Astrocyte (in vitro differentiated cells and primary cell): Measurements from ENCODE around the gene TOP1. TPM values are rescaled to one million over a fixed set of nuclear protein-coding genes. Genes with fewer than 3 reads are reported as not detected.

Source experiments
- DNase-seq: peaks from one replicate; pipeline ENCODE4 v3.0.0-alpha.2; 2010; ENCODE audit warnings: low read depth
- FAIRE-seq: peaks from 2 replicates; lab custom pipeline; 2011; peaks lifted over from hg19 to GRCh38; lab: Jason Lieb, UNC
- H2AFZ ChIP-seq: 2 replicates; pipeline ENCODE4 v1.6.0; 2012; ENCODE audit warnings: low read depth, low read length, inconsistent platforms
- H3K27ac ChIP-seq: 2 replicates; pipeline ENCODE4 v1.5.1; 2011; ENCODE audit warnings: low read depth, low read length, inconsistent platforms
- H3K27me3 ChIP-seq: 2 replicates; pipeline ENCODE4 v1.6.0; 2011; ENCODE audit warnings: low read length, inconsistent platforms; ENCODE audit not compliant: insufficient read depth
- H3K36me3 ChIP-seq: 2 replicates; pipeline ENCODE4 v1.5.1; 2011; ENCODE audit warnings: low read length, inconsistent platforms; ENCODE audit not compliant: insufficient read depth
- H3K4me1 ChIP-seq: 2 replicates; pipeline ENCODE4 v1.5.1; 2011; ENCODE audit warnings: low read length, inconsistent platforms; ENCODE audit not compliant: insufficient read depth
- H3K4me2 ChIP-seq: 2 replicates; pipeline ENCODE4 v1.6.0; 2012; ENCODE audit warnings: low read length, inconsistent platforms
- H3K4me3 ChIP-seq: 2 replicates; pipeline ENCODE4 v1.5.1; 2011; ENCODE audit warnings: low read depth, mild to moderate bottlenecking, low read length, inconsistent platforms; ENCODE audit not compliant: insufficient read depth
- H3K79me2 ChIP-seq: 2 replicates; pipeline ENCODE4 v1.6.0; 2012; ENCODE audit warnings: mild to moderate bottlenecking, low read length, inconsistent platforms; ENCODE audit not compliant: insufficient read depth
- H3K9ac ChIP-seq: 2 replicates; pipeline ENCODE4 v1.6.0; 2012; ENCODE audit warnings: mild to moderate bottlenecking, low read length, inconsistent platforms
- H3K9me3 ChIP-seq: 2 replicates; pipeline ENCODE4 v1.5.1; 2012; ENCODE audit warnings: low read depth, mild to moderate bottlenecking, low read length, inconsistent platforms; ENCODE audit not compliant: insufficient read depth
- H4K20me1 ChIP-seq: 2 replicates; pipeline ENCODE4 v1.6.0; 2012; ENCODE audit warnings: low read length, inconsistent platforms; ENCODE audit not compliant: insufficient read depth
- H3K27ac Mint-ChIP-seq: one replicate; pipeline ENCODE4 v1.8.0; 2021; ENCODE audit warnings: mild to moderate bottlenecking, mixed read lengths; ENCODE audit not compliant: unreplicated experiment
- H3K27me3 Mint-ChIP-seq: one replicate; pipeline ENCODE4 v1.8.0; 2021; ENCODE audit warnings: low read depth, mixed read lengths; ENCODE audit not compliant: unreplicated experiment
- H3K36me3 Mint-ChIP-seq: one replicate; pipeline ENCODE4 v1.8.0; 2021; ENCODE audit warnings: low read depth, mixed read lengths; ENCODE audit not compliant: unreplicated experiment
- H3K4me1 Mint-ChIP-seq: one replicate; pipeline ENCODE4 v1.8.0; 2021; ENCODE audit warnings: low read depth, mixed read lengths; ENCODE audit not compliant: unreplicated experiment
- H3K4me3 Mint-ChIP-seq: one replicate; pipeline ENCODE4 v1.8.0; 2021; ENCODE audit warnings: mild to moderate bottlenecking, moderate library complexity, mixed read lengths; ENCODE audit not compliant: unreplicated experiment
- H3K9me3 Mint-ChIP-seq: one replicate; pipeline ENCODE4 v1.8.0; 2021; ENCODE audit warnings: mild to moderate bottlenecking, mixed read lengths; ENCODE audit not compliant: unreplicated experiment
- EZH2 ChIP-seq: IDR thresholded peaks from 2 replicates; pipeline ENCODE4 v1.6.1; 2012; ENCODE audit warnings: mild to moderate bottlenecking, low read length, inconsistent platforms; ENCODE audit not compliant: insufficient read depth
- total RNA-seq: library from RNA; stranded (reverse); gene quantifications from 2 replicates; pipeline ENCODE4 v1.2.1, GENCODE V29; 2021
- TF ChIP-seq, protein P1 (sequence below): IDR thresholded peaks from 2 replicates; pipeline ENCODE4 v1.5.1; 2011; ENCODE audit warnings: low read depth, mild to moderate bottlenecking, inconsistent platforms, low read length, moderate library complexity; ENCODE audit not compliant: insufficient read depth

The TOP1 gene
- total RNA-seq, 1 donor from 2014 or later: 63.5 TPM

DNA sequence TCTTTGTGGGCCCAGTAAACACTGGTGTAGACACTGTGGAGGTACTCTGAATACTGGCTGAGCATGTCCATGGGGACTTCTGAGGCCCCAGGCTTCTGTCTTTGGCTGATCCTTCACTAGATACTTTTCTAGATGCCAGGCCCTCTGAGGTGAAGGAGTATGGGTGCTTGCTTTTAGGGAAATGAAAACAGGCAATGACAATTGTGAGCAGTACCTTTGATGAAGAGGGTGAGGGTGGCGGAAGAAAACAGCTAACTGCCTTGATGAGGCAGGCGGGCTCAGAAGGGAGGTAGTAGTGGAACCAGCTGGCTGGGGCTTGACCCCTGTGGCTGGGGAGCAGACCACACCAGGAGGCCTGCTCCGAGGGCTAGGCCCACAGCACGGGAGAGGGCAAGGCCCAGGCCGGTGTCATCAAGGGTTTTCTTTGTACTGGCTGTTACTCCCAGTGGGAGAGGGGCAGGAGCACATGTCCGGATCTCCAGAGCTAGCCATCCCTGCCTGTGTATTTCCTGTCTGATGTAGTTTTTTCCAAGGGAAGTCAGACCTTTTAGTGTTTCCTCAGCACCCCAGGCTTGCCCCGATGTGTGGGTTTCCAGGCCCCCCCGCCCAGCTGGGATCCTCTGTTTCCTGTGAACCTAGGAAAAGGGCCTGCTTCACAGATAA lies 112.7 kb downstream of the TOP1 start:
- TF ChIP-seq, protein P1, sequence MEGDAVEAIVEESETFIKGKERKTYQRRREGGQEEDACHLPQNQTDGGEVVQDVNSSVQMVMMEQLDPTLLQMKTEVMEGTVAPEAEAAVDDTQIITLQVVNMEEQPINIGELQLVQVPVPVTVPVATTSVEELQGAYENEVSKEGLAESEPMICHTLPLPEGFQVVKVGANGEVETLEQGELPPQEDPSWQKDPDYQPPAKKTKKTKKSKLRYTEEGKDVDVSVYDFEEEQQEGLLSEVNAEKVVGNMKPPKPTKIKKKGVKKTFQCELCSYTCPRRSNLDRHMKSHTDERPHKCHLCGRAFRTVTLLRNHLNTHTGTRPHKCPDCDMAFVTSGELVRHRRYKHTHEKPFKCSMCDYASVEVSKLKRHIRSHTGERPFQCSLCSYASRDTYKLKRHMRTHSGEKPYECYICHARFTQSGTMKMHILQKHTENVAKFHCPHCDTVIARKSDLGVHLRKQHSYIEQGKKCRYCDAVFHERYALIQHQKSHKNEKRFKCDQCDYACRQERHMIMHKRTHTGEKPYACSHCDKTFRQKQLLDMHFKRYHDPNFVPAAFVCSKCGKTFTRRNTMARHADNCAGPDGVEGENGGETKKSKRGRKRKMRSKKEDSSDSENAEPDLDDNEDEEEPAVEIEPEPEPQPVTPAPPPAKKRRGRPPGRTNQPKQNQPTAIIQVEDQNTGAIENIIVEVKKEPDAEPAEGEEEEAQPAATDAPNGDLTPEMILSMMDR: no peak
- TF ChIP-seq EZH2: no peak
- Histone ChIP-seq H3K9ac (peak overlapping the region; percentile 29), H3K27me3 (no peaks in the 10 kb centered on the region), H3K27ac (peak overlapping the region; percentile 4), H2AFZ (no peak overlapping the region), H4K20me1 (peaks cover 83% of the 10 kb centered on the region), H3K36me3 (no peaks in the 10 kb centered on the region), H3K9me3 (no peaks in the 10 kb centered on the region), H3K4me2 (peak overlapping the region; percentile 96), H3K4me1 (peaks cover 41% of the 10 kb centered on the region), H3K4me3 (no peak overlapping the region), H3K79me2 (peaks cover 90% of the 10 kb centered on the region)
- Mint-ChIP-seq H3K27me3 (no peaks in the 10 kb centered on the region), H3K9me3 (no peaks in the 10 kb centered on the region), H3K4me1 (peaks cover 36% of the 10 kb centered on the region), H3K4me3 (peak overlapping the region; percentile 72), H3K36me3 (peaks cover 4% of the 10 kb centered on the region), H3K27ac (peak overlapping the region; percentile 66)
- FAIRE-seq (no peak), DNase-seq (peak; percentile 34)

GRCh38 chr20:41142245-41142644 lies 113.6 kb downstream of the TOP1 start:
- H3K27me3 ChIP-seq: no peaks in the 10 kb centered on the region
- peaks cover 4% of the 10 kb centered on the region for H3K36me3 Mint-ChIP-seq
- DNase-seq: no peak
- peaks cover 36% of the 10 kb centered on the region for H3K4me1 Mint-ChIP-seq
- H3K4me2 ChIP-seq: peak overlapping the region; percentile 96
- H3K4me1 ChIP-seq: peaks cover 37% of the 10 kb centered on the region
- no peak overlapping the region for H3K9ac ChIP-seq
- H3K27ac Mint-ChIP-seq: no peak overlapping the region
- H3K4me3 Mint-ChIP-seq: peak overlapping the region; percentile 13
- H3K36me3 ChIP-seq: no peaks in the 10 kb centered on the region
- TF ChIP-seq, protein P1: no peak
- no peak for TF ChIP-seq EZH2
- peaks cover 99% of the 10 kb centered on the region for H3K79me2 ChIP-seq
- H3K27me3 Mint-ChIP-seq: no peaks in the 10 kb centered on the region
- H4K20me1 ChIP-seq: peaks cover 93% of the 10 kb centered on the region
- H3K9me3 ChIP-seq: no peaks in the 10 kb centered on the region
- FAIRE-seq: no peak
- H2AFZ ChIP-seq: no peak overlapping the region
- no peak overlapping the region for H3K4me3 ChIP-seq
- no peaks in the 10 kb centered on the region for H3K9me3 Mint-ChIP-seq
- no peak overlapping the region for H3K27ac ChIP-seq

GRCh38 chr20:41142919-41143318 lies 114.3 kb downstream of the TOP1 start:
- Histone ChIP-seq H3K27me3 (no peaks in the 10 kb centered on the region), H3K27ac (no peak overlapping the region), H4K20me1 (peaks cover 99% of the 10 kb centered on the region), H3K4me3 (no peak overlapping the region), H3K9me3 (no peaks in the 10 kb centered on the region), H3K4me2 (no peak overlapping the region), H3K79me2 (peaks cover 100% of the 10 kb centered on the region), H3K9ac (no peak overlapping the region), H2AFZ (no peak overlapping the region), H3K36me3 (no peaks in the 10 kb centered on the region), H3K4me1 (peaks cover 37% of the 10 kb centered on the region)
- FAIRE-seq: no peak
- no peak for DNase-seq
- H3K4me1 Mint-ChIP-seq: peaks cover 36% of the 10 kb centered on the region
- H3K9me3 Mint-ChIP-seq: no peaks in the 10 kb centered on the region
- H3K36me3 Mint-ChIP-seq: peaks cover 4% of the 10 kb centered on the region
- H3K27ac Mint-ChIP-seq: no peak overlapping the region
- no peak overlapping the region for H3K4me3 Mint-ChIP-seq
- no peak for TF ChIP-seq EZH2
- TF ChIP-seq, protein P1: no peak
- H3K27me3 Mint-ChIP-seq: no peaks in the 10 kb centered on the region
